Smooth muscle cell (in vitro differentiated cells): Measurements from ENCODE around the gene CIAO3. TPM values are rescaled to one million over a fixed set of nuclear protein-coding genes. Genes with fewer than 3 reads are reported as not detected.

Experiments
- DNase-seq: peaks from one replicate; lab custom pipeline; 2025; ENCODE audit not compliant: unreplicated experiment; lab: John Stamatoyannopoulos, UW
- H2AFZ ChIP-seq: fragments of 200-600 bp; sonication (generic); 2 replicates; pipeline ENCODE4 v1.6.0; 2016; ENCODE audit warnings: antibody characterized with exemption, low read depth, mild to moderate bottlenecking
- H3F3A ChIP-seq: fragments of 200-600 bp; sonication (generic); 2 replicates; pipeline ENCODE4 v1.6.0; 2017; ENCODE audit warnings: antibody characterized with exemption, low read depth
- H3K27ac ChIP-seq: fragments of 200-600 bp; sonication (generic); 2 replicates; pipeline ENCODE4 v1.5.1; 2016; ENCODE audit warnings: low read depth, mild to moderate bottlenecking
- H3K27me3 ChIP-seq: fragments of 200-600 bp; sonication (generic); 2 replicates; pipeline ENCODE4 v1.6.1; 2016; ENCODE audit warnings: low read depth, mild to moderate bottlenecking
- H3K36me3 ChIP-seq: fragments of 200-600 bp; sonication (generic); 2 replicates; pipeline ENCODE4 v1.5.1; 2016; ENCODE audit warnings: low read depth
- H3K4me1 ChIP-seq: fragments of 200-600 bp; sonication (generic); 2 replicates; pipeline ENCODE4 v1.5.1; 2016; ENCODE audit warnings: low read depth
- H3K4me2 ChIP-seq: fragments of 200-600 bp; sonication (generic); 2 replicates; pipeline ENCODE4 v1.6.0; 2016; ENCODE audit warnings: mild to moderate bottlenecking
- H3K4me3 ChIP-seq: fragments of 200-600 bp; sonication (generic); 2 replicates; pipeline ENCODE4 v1.5.1; 2016; ENCODE audit warnings: mild to moderate bottlenecking
- H3K79me2 ChIP-seq: fragments of 200-600 bp; sonication (generic); 2 replicates; pipeline ENCODE4 v1.6.0; 2016; ENCODE audit warnings: low read depth, mild to moderate bottlenecking
- H3K9ac ChIP-seq: fragments of 200-600 bp; sonication (generic); 2 replicates; pipeline ENCODE4 v1.6.0; 2016; ENCODE audit warnings: low read depth
- H3K9me3 ChIP-seq: fragments of 200-600 bp; sonication (generic); replicated peaks from 2 replicates; pipeline ENCODE4 v1.5.1; 2016; ENCODE audit warnings: low read depth
- H4K20me1 ChIP-seq: fragments of 200-600 bp; sonication (generic); 2 replicates; pipeline ENCODE4 v1.6.0; 2016; ENCODE audit warnings: low read depth
- WGBS: methylation state at CpG from one replicate; pipeline ENCODE4 v1.1.7; 2016; ENCODE audit warnings: low lambda C conversion rate; 5-methylcytosine and 5-hydroxymethylcytosine counted together
- polyA plus RNA-seq: library from polyadenylated mRNA; unstranded; fragments of >200 nt; fragmentation: Nextera tagmentation; extraction: Ambion mirVana; gene quantifications from 2 replicates; pipeline ENCODE4 v1.2.1, GENCODE V29; 2016
- total RNA-seq: library from RNA; depleted of rRNA; stranded (reverse); fragments of >200 nt; gene quantifications from 2 replicates; pipeline ENCODE4 v1.2.3, GENCODE V29; 2014
- TF ChIP-seq, protein P1 (sequence below): fragments of 200-600 bp; sonication (generic); IDR thresholded peaks from 2 replicates; pipeline ENCODE4 v1.5.1; 2017; ENCODE audit warnings: borderline replicate concordance, mild to moderate bottlenecking, antibody characterized with exemption; ENCODE audit not compliant: insufficient read depth, poor library complexity, severe bottlenecking

Gene CIAO3
- total and polyA plus RNA-seq, 2 experiments from 2014 or later = 19.7 to 39.6 TPM

- Histone ChIP-seq H3K4me2 (no peak overlapping the region), H3K4me3 (no peak overlapping the region), H3K36me3 (no peaks in the 10 kb centered on the region), H3K79me2 (peaks cover 12% of the 10 kb centered on the region), H4K20me1 (peaks cover 11% of the 10 kb centered on the region), H3K4me1 (peaks cover 12% of the 10 kb centered on the region), H2AFZ (no peak overlapping the region), H3K27me3 (no peaks in the 10 kb centered on the region), H3K27ac (no peak overlapping the region), H3K9ac (no peak overlapping the region), H3K9me3 (no peaks in the 10 kb centered on the region), H3F3A (no peaks in the 10 kb centered on the region)
- TF ChIP-seq, protein P1, sequence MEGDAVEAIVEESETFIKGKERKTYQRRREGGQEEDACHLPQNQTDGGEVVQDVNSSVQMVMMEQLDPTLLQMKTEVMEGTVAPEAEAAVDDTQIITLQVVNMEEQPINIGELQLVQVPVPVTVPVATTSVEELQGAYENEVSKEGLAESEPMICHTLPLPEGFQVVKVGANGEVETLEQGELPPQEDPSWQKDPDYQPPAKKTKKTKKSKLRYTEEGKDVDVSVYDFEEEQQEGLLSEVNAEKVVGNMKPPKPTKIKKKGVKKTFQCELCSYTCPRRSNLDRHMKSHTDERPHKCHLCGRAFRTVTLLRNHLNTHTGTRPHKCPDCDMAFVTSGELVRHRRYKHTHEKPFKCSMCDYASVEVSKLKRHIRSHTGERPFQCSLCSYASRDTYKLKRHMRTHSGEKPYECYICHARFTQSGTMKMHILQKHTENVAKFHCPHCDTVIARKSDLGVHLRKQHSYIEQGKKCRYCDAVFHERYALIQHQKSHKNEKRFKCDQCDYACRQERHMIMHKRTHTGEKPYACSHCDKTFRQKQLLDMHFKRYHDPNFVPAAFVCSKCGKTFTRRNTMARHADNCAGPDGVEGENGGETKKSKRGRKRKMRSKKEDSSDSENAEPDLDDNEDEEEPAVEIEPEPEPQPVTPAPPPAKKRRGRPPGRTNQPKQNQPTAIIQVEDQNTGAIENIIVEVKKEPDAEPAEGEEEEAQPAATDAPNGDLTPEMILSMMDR = peak; percentile 69
- 74% methylated on average over 50 of the region's 58 CpGs for WGBS
- DNase-seq = peak; percentile 17
Measured at GRCh38 chr16:785563-786535, 45.1 kb upstream of the CIAO3 start.

GRCh38 chr16:784431-784830 lies 43.6 kb upstream of the CIAO3 start:
- H3K27me3 ChIP-seq = no peaks in the 10 kb centered on the region
- peaks cover 12% of the 10 kb centered on the region for H3K4me1 ChIP-seq
- H3K9ac ChIP-seq = no peak overlapping the region
- H4K20me1 ChIP-seq = peaks cover 11% of the 10 kb centered on the region
- DNase-seq = no peak
- peaks cover 12% of the 10 kb centered on the region for H3K79me2 ChIP-seq
- no peaks in the 10 kb centered on the region for H3K9me3 ChIP-seq
- no peak overlapping the region for H2AFZ ChIP-seq
- H3K4me2 ChIP-seq = no peak overlapping the region
- WGBS = 96% methylated on average over 19 of the region's 19 CpGs
- TF ChIP-seq, protein P1 = no peak
- no peaks in the 10 kb centered on the region for H3K36me3 ChIP-seq
- H3F3A ChIP-seq = no peaks in the 10 kb centered on the region
- no peak overlapping the region for H3K27ac ChIP-seq
- no peak overlapping the region for H3K4me3 ChIP-seq

DNA sequence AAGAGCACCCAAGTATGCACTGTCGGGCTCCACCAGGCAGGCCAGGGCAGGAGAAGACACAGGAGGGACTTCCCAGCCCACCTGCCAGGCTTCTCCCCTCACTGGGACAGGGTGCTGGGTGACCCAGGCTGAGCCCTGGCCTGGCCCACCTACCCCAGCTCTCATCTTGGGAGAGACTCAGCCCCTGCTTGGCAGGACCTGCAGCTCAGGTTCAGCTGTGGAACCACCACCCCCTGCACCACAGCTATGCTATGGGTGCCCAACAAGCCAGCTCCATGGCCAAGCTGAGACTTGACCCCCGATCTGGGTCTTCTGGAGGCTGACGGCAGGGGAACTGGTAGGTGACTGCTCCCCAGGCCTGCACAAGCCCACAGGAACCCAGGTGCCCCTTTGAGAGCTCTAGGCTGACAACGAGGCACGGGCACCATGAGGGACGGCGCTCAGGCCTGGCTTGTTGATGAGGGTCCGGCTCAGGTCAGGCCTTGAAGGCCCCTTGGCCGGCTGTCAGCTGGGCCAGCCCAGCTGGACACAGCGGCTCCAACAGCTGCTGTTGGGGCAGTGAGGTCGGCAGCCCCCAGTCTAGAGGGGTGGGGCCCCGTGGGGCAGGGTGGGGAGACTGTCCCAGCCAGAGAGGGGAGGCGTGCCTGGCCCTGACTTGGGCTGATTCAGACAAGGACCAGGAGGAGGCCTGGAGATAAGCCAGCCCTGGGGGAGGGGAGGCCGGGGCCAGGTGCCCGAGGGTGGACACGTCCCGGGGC lies 42.8 kb upstream of the CIAO3 start:
- DNase-seq = no peak
- Histone ChIP-seq H4K20me1 (peaks cover 11% of the 10 kb centered on the region), H3K27ac (no peak overlapping the region), H3K4me1 (peaks cover 6% of the 10 kb centered on the region), H2AFZ (no peak overlapping the region), H3K9ac (no peak overlapping the region), H3K4me3 (no peak overlapping the region), H3K4me2 (no peak overlapping the region), H3K9me3 (no peaks in the 10 kb centered on the region), H3K36me3 (no peaks in the 10 kb centered on the region), H3F3A (no peaks in the 10 kb centered on the region), H3K79me2 (peaks cover 12% of the 10 kb centered on the region), H3K27me3 (no peaks in the 10 kb centered on the region)
- WGBS = 83% methylated on average over 15 of the region's 17 CpGs
- TF ChIP-seq, protein P1 = no peak
